Osteocyte (in vitro differentiated cells): ENCODE data around the gene ZNF117. TPM values are rescaled to one million over a fixed set of nuclear protein-coding genes. Genes with fewer than 3 reads are reported as not detected.
"Not testable (repeated sequence)": the region's sequence is repeated elsewhere in the genome, so short reads cannot be mapped to it uniquely, and the experiment has no call there.

Experiments
- DNase-seq: peaks from one replicate; pipeline ENCODE4 v3.0.0; 2021; ENCODE audit warnings: mixed read lengths; ENCODE audit not compliant: unreplicated experiment; ENCODE audit errors: extremely low spot score
- H3K27ac Mint-ChIP-seq: one replicate; pipeline ENCODE4 v1.8.0; 2021; ENCODE audit warnings: mild to moderate bottlenecking, mixed read lengths; ENCODE audit not compliant: unreplicated experiment
- H3K27me3 Mint-ChIP-seq: one replicate; pipeline ENCODE4 v1.8.0; 2021; ENCODE audit warnings: mixed read lengths; ENCODE audit not compliant: unreplicated experiment
- H3K36me3 Mint-ChIP-seq: one replicate; pipeline ENCODE4 v1.8.0; 2021; ENCODE audit warnings: mixed read lengths; ENCODE audit not compliant: unreplicated experiment
- H3K4me1 Mint-ChIP-seq: one replicate; pipeline ENCODE4 v1.8.0; 2021; ENCODE audit warnings: mixed read lengths; ENCODE audit not compliant: unreplicated experiment
- H3K4me3 Mint-ChIP-seq: one replicate; pipeline ENCODE4 v1.8.0; 2021; ENCODE audit warnings: mild to moderate bottlenecking, moderate library complexity, mixed read lengths; ENCODE audit not compliant: unreplicated experiment
- H3K9me3 Mint-ChIP-seq: one replicate; pipeline ENCODE4 v1.8.0; 2021; ENCODE audit warnings: mixed read lengths; ENCODE audit not compliant: unreplicated experiment
- CTCF ChIP-seq: fragments of 200-600 bp; sonication (generic); IDR thresholded peaks from 2 replicates; pipeline ENCODE4 v1.5.0; 2021; ENCODE audit warnings: antibody characterized with exemption, mild to moderate bottlenecking, moderate library complexity
- long read RNA-seq: library from polyadenylated mRNA; unstranded; transcript quantifications from one replicate; pipeline ENCODE4 v2.0.0, GENCODE V29; 2021
- total RNA-seq: library from RNA; stranded (reverse); gene quantifications from 2 replicates; pipeline ENCODE4 v1.2.1, GENCODE V29; 2021

Gene ZNF117
- 8.3 and 10.7 TPM in 2 replicates for total RNA-seq
- long read RNA-seq, partial matches to known transcripts, result 0 of 10 reads
- long read RNA-seq, other reads (novel, unspliced or antisense), result 9 of 10 reads

GRCh38 chr7:64990936-64991335, at the start of gene ZNF117:
ZNF117 (minus strand) TSS chr7:64991036.
- no peaks in the 10 kb centered on the region for H3K4me1 Mint-ChIP-seq
- no peak for DNase-seq
- no peak for TF ChIP-seq CTCF
- no peak within 1 kb of the TSS for H3K27ac Mint-ChIP-seq
- H3K9me3 Mint-ChIP-seq, result peaks cover 80% of the 10 kb centered on the region
- H3K4me3 Mint-ChIP-seq, result no peak within 1 kb of the TSS
- peaks cover 62% of the 10 kb centered on the region for H3K36me3 Mint-ChIP-seq
- H3K27me3 Mint-ChIP-seq, result no peaks in the 10 kb centered on the region

- not testable (repeated sequence) for H3K9me3 Mint-ChIP-seq, H3K36me3 Mint-ChIP-seq, H3K27me3 Mint-ChIP-seq
- peak; percentile 85 for DNase-seq
- Mint-ChIP-seq H3K4me3 (peak overlapping the region; percentile 86), H3K27ac (peak overlapping the region; percentile 65), H3K4me1 (peaks cover 16% of the 10 kb centered on the region)
Measured at GRCh38 chr7:65038767-65039166, 47.9 kb upstream of the ZNF117 start.

- Mint-ChIP-seq H3K4me3 (peak overlapping the region; percentile 77), H3K9me3 (no peaks in the 10 kb centered on the region), H3K27me3 (no peaks in the 10 kb centered on the region), H3K27ac (no peak overlapping the region), H3K36me3 (no peaks in the 10 kb centered on the region), H3K4me1 (peaks cover 16% of the 10 kb centered on the region)
- peak; percentile 98 for DNase-seq
- no peak for TF ChIP-seq CTCF
Measured at GRCh38 chr7:65037740-65038688, 47.2 kb upstream of the ZNF117 start.

- not testable (repeated sequence) for H3K27ac Mint-ChIP-seq, H3K27me3 Mint-ChIP-seq, DNase-seq, H3K9me3 Mint-ChIP-seq, H3K36me3 Mint-ChIP-seq, H3K4me3 Mint-ChIP-seq
- H3K4me1 Mint-ChIP-seq, result peaks cover 16% of the 10 kb centered on the region
Measured at GRCh38 chr7:65036526-65036925, 45.7 kb upstream of the ZNF117 start.

- DNase-seq, H3K4me3 Mint-ChIP-seq, H3K9me3 Mint-ChIP-seq, H3K27me3 Mint-ChIP-seq, H3K36me3 Mint-ChIP-seq, H3K27ac Mint-ChIP-seq: not testable (repeated sequence)
- peaks cover 16% of the 10 kb centered on the region for H3K4me1 Mint-ChIP-seq
Measured at GRCh38 chr7:65035469-65035868, 44.6 kb upstream of the ZNF117 start.

- H3K4me1 Mint-ChIP-seq, H3K27ac Mint-ChIP-seq, H3K36me3 Mint-ChIP-seq, H3K27me3 Mint-ChIP-seq, H3K4me3 Mint-ChIP-seq, H3K9me3 Mint-ChIP-seq, DNase-seq: not testable (repeated sequence)
Measured at GRCh38 chr7:65034120-65034782, 43.4 kb upstream of the ZNF117 start.

- not testable (repeated sequence) for H3K27ac Mint-ChIP-seq, H3K4me3 Mint-ChIP-seq, DNase-seq, H3K9me3 Mint-ChIP-seq, H3K36me3 Mint-ChIP-seq, H3K4me1 Mint-ChIP-seq, H3K27me3 Mint-ChIP-seq
Measured at GRCh38 chr7:65033391-65033790, 42.6 kb upstream of the ZNF117 start.

- H3K36me3 Mint-ChIP-seq, H3K27ac Mint-ChIP-seq, H3K4me3 Mint-ChIP-seq, H3K9me3 Mint-ChIP-seq, H3K27me3 Mint-ChIP-seq, DNase-seq, H3K4me1 Mint-ChIP-seq: not testable (repeated sequence)
Measured at GRCh38 chr7:65025023-65025422, 34.2 kb upstream of the ZNF117 start.

- not testable (repeated sequence) for H3K27ac Mint-ChIP-seq
Measured at GRCh38 chr7:65020978-65021377, 30.1 kb upstream of the ZNF117 start.

GRCh38 chr7:65009881-65010280, 19.0 kb upstream of the ZNF117 start:
- not testable (repeated sequence) for H3K9me3 Mint-ChIP-seq, H3K36me3 Mint-ChIP-seq, H3K4me3 Mint-ChIP-seq, H3K27me3 Mint-ChIP-seq, H3K27ac Mint-ChIP-seq
- DNase-seq, result peak; percentile 44
- H3K4me1 Mint-ChIP-seq, result peaks cover 17% of the 10 kb centered on the region

More at GRCh38 chr7:65020978-65021377, 30.1 kb upstream of the ZNF117 start:
- not testable (repeated sequence) for H3K4me1 Mint-ChIP-seq, H3K36me3 Mint-ChIP-seq, H3K27me3 Mint-ChIP-seq, DNase-seq, H3K4me3 Mint-ChIP-seq, H3K9me3 Mint-ChIP-seq
